SK-N-MC (cell line): ENCODE measurements around the gene HDAC7.

ENCODE experiments used
- EZH2 ChIP-seq: fragments of 200-600 bp; sonication (generic); IDR thresholded peaks from one replicate; pipeline ENCODE4 v1.6.1; 2017; ENCODE audit warnings: antibody characterized with exemption
- FOXP2 ChIP-seq: optimal IDR thresholded peaks from 2 replicates; pipeline ENCODE3; 2011; ENCODE audit warnings: mild to moderate bottlenecking, moderate library complexity; ENCODE audit not compliant: insufficient read depth; ENCODE audit errors: extremely low read length, control extremely low read depth
- POLR2AphosphoS5 ChIP-seq: IDR thresholded peaks from 2 replicates; pipeline ENCODE4 v1.6.1; 2012; ENCODE audit warnings: mild to moderate bottlenecking, low read depth, low read length, borderline replicate concordance

DNA sequence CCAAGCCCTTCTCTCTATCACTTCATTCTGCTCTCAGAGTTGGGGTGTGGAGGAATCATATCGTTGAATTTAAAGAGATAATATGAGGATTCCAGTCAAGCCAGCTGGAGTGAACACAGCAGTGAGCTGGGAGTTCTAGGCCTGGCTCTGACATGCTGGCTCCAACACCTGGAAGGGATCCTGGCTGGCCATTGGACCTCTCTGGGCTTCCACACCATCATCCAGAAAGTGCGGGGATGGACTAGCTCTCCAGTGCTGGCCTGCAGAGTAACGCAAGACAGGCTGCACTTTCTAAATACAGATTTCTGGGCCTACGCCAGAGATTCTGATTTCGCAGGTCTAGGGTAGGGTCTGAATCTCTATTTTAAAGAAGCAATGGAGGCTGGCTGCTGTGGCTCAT lies 34.8 kb upstream of the HDAC7 start:
- TF ChIP-seq EZH2 = no peak
- TF ChIP-seq POLR2AphosphoS5 = no peak
- TF ChIP-seq FOXP2 = no peak
